Skin epidermis (tissue), 12 donors: Measurements from ENCODE around the gene KRTAP10-2.
"Not testable (repeated sequence)": the region's sequence is repeated elsewhere in the genome, so short reads cannot be mapped to it uniquely, and the experiment has no call there.

ENCODE experiments used
- H3K27ac ChIP-seq, 21 experiments: fragments of 200-600 bp; sonication (generic) in 11 of 21; one replicate each; pipeline ENCODE4 v1.5.0; 2020; ENCODE audit warnings: mild to moderate bottlenecking in 3 of 21, inconsistent platforms in 2 of 21, moderate library complexity in 2 of 21
- H3K4me3 ChIP-seq, 7 experiments: fragments of 200-600 bp; sonication (generic) in 2 of 7; one replicate each; pipeline ENCODE4 v1.5.0; 2020; ENCODE audit warnings: inconsistent platforms in 2 of 7, mild to moderate bottlenecking in 2 of 7, moderate library complexity in 1 of 7

The KRTAP10-2 gene

GRCh38 chr21:44583800-44584147 lies 32.5 kb upstream of the KRTAP10-2 start:
- Histone ChIP-seq H3K27ac (no peak overlapping the region), H3K4me3 (no peak overlapping the region)

- Histone ChIP-seq H3K4me3 (no peak overlapping the region), H3K27ac (no peak overlapping the region)
These were observed 31.9 kb upstream of the KRTAP10-2 start for GRCh38 chr21:44583089-44583799.

- H3K27ac ChIP-seq: no peak overlapping the region
- H3K4me3 ChIP-seq: no peak overlapping the region
These were observed 30.8 kb upstream of the KRTAP10-2 start for GRCh38 chr21:44582055-44582454.

- H3K27ac ChIP-seq: no peak overlapping the region
- no peak overlapping the region for H3K4me3 ChIP-seq
These were observed 29.9 kb upstream of the KRTAP10-2 start for GRCh38 chr21:44581158-44581557.

- H3K4me3 ChIP-seq, H3K27ac ChIP-seq: not testable (repeated sequence)
These were observed 29.0 kb upstream of the KRTAP10-2 start, which contains the start of gene KRTAP10-5 for GRCh38 chr21:44580231-44580821. Gene KRTAP10-5, minus strand, starts transcription at chr21:44580604. Its CDS starts 26 bp downstream, at chr21:44580578.

GRCh38 chr21:44579833-44580144 lies 28.5 kb upstream of the KRTAP10-2 start:
- Histone ChIP-seq H3K27ac (no peak overlapping the region), H3K4me3 (no peak overlapping the region)

- H3K4me3 ChIP-seq: no peak overlapping the region
- H3K27ac ChIP-seq: no peak overlapping the region
These were observed 27.9 kb upstream of the KRTAP10-2 start for GRCh38 chr21:44579056-44579832.

- Histone ChIP-seq H3K4me3 (no peak overlapping the region), H3K27ac (no peak overlapping the region)
These were observed 27.2 kb upstream of the KRTAP10-2 start for GRCh38 chr21:44578371-44579055.

- Histone ChIP-seq H3K4me3 (no peak overlapping the region), H3K27ac (no peak overlapping the region)
These were observed 24.7 kb upstream of the KRTAP10-2 start for GRCh38 chr21:44576025-44576420.

- Histone ChIP-seq H3K4me3 (no peak overlapping the region), H3K27ac (no peak overlapping the region)
These were observed 24.2 kb upstream of the KRTAP10-2 start for GRCh38 chr21:44575307-44576024.

- no peak overlapping the region for H3K4me3 ChIP-seq
- H3K27ac ChIP-seq: no peak overlapping the region
These were observed 23.4 kb upstream of the KRTAP10-2 start for GRCh38 chr21:44574457-44575306.

GRCh38 chr21:44573630-44574456 lies 22.5 kb upstream of the KRTAP10-2 start, which contains the start of gene KRTAP10-4:
Gene KRTAP10-4, plus strand, starts transcription at chr21:44573729. Its CDS starts 30 bp downstream, at chr21:44573759.
- not testable (repeated sequence) for H3K4me3 ChIP-seq
- peak within 1 kb of the TSS in 1 of 21 experiments; percentile 27 for H3K27ac ChIP-seq

- no peak overlapping the region for H3K4me3 ChIP-seq
- H3K27ac ChIP-seq: peak overlapping the region in 1 of 21 experiments; percentile 27
These were observed 21.8 kb upstream of the KRTAP10-2 start for GRCh38 chr21:44572959-44573583.

GRCh38 chr21:44571844-44572782 lies 20.8 kb upstream of the KRTAP10-2 start:
- H3K27ac ChIP-seq: no peak overlapping the region
- no peak overlapping the region for H3K4me3 ChIP-seq

GRCh38 chr21:44571296-44571695 lies 20.0 kb upstream of the KRTAP10-2 start:
- no peak overlapping the region for H3K27ac ChIP-seq
- no peak overlapping the region for H3K4me3 ChIP-seq

- Histone ChIP-seq H3K4me3 (no peak overlapping the region), H3K27ac (no peak overlapping the region)
These were observed 18.7 kb upstream of the KRTAP10-2 start for GRCh38 chr21:44569861-44570517.
